Measurements from ENCODE around the gene POLR3B. TPM values are rescaled to one million over a fixed set of nuclear protein-coding genes. Genes with fewer than 3 reads are reported as not detected.

POLR3B gene
- total RNA-seq, 1 donor: 11.9 TPM

DNA sequence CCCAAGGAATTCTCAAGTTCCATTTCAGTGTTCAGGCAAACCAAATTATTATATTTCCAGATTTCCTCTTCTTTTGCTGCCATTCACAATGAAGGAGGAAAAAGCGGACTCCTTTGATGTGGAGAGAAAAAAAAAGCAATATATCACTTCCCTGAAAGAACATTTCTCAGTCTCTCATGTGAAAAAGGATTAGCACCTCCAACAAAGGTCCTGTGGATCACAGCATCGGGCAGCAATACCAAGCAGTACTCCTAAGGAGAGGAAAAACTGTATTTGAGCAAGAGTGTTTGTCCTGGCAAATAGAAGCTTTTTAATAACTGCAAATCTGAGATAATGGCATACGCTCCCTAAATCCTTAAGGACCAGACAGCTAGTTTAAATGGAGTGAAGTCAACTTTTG is 131.3 kb downstream of the POLR3B start:
- Histone ChIP-seq H3K4me1 (ENCODE audit: insufficient read depth, low read length) (no peaks in the 10 kb centered on the region), H3K36me3 (ENCODE audit: insufficient read depth, low read length) (no peaks in the 10 kb centered on the region), H3K9me3 (ENCODE audit: low read depth, low read length) (no peaks in the 10 kb centered on the region), H3K4me3 (ENCODE audit: insufficient read depth, low read length) (no peak overlapping the region), H3K79me2 (ENCODE audit: insufficient read depth, low read length) (no peaks in the 10 kb centered on the region), H3K4me2 (ENCODE audit: insufficient read depth, low read length) (no peak overlapping the region), H3K27me3 (ENCODE audit: insufficient read depth, low read length) (no peaks in the 10 kb centered on the region), H2AFZ (ENCODE audit: low read length) (no peak overlapping the region), H4K20me1 (ENCODE audit: insufficient read depth, low read length) (no peaks in the 10 kb centered on the region), H3K27ac (ENCODE audit: low read depth, low read length) (no peak overlapping the region)
- TF ChIP-seq, protein P1, sequence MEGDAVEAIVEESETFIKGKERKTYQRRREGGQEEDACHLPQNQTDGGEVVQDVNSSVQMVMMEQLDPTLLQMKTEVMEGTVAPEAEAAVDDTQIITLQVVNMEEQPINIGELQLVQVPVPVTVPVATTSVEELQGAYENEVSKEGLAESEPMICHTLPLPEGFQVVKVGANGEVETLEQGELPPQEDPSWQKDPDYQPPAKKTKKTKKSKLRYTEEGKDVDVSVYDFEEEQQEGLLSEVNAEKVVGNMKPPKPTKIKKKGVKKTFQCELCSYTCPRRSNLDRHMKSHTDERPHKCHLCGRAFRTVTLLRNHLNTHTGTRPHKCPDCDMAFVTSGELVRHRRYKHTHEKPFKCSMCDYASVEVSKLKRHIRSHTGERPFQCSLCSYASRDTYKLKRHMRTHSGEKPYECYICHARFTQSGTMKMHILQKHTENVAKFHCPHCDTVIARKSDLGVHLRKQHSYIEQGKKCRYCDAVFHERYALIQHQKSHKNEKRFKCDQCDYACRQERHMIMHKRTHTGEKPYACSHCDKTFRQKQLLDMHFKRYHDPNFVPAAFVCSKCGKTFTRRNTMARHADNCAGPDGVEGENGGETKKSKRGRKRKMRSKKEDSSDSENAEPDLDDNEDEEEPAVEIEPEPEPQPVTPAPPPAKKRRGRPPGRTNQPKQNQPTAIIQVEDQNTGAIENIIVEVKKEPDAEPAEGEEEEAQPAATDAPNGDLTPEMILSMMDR (IDR thresholded peaks at IDR 0.05; ENCODE audit: extremely low read depth, low read depth, low read length): no peak
- no peak for DNase-seq (ENCODE audit: insufficient read length, low spot score, missing footprints)

DNA sequence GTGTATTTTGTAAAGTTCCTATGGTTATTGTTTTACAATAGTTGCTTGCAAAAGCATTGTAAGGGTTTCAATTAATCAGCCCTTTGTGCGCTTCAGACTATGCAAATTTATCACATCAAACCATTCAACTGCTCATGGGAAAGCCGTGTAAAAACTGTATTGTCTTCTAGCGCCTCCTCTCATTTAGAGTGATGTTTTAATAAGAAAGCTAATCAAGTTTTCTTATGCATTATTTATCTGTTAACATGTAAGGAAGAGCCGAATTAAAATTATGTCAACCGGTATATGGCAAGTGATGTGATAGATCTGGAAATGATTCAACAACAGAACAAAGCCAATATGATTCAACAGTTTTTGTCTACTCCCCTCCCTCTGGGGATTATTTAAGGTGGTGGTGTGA is 132.7 kb downstream of the POLR3B start:
- no peaks in the 10 kb centered on the region for H3K27me3 ChIP-seq (ENCODE audit: insufficient read depth, low read length)
- H3K4me2 ChIP-seq (ENCODE audit: insufficient read depth, low read length): no peak overlapping the region

DNA sequence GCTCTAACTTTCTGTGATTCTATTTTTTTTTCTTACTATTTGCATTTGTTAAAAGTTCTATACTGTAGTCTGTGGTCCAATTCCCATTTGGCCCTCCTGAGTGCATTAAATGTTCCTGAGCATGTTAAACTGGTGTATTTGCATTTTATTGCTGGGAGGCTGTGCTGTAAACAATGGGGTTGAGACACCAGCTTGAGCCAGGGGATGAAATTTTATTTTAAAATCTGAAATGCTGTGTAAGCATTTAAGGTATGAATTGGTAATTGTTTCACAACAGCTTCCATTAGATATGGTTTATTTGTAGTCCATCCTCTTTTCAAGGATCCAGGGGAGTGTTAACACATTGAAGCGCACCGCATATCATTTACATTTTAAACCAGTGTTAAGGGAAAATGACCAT is 135.3 kb downstream of the POLR3B start:
- H3K36me3 ChIP-seq (ENCODE audit: insufficient read depth, low read length): peaks cover 3% of the 10 kb centered on the region
- H3K79me2 ChIP-seq (ENCODE audit: insufficient read depth, low read length): no peaks in the 10 kb centered on the region
- H3K9me3 ChIP-seq (ENCODE audit: low read depth, low read length): no peaks in the 10 kb centered on the region
- DNase-seq (ENCODE audit: insufficient read length, low spot score, missing footprints): no peak
- H3K27me3 ChIP-seq (ENCODE audit: insufficient read depth, low read length): no peaks in the 10 kb centered on the region
- H3K4me3 ChIP-seq (ENCODE audit: insufficient read depth, low read length): no peak overlapping the region
- H3K4me1 ChIP-seq (ENCODE audit: insufficient read depth, low read length): no peaks in the 10 kb centered on the region
- no peak overlapping the region for H3K4me2 ChIP-seq (ENCODE audit: insufficient read depth, low read length)
- TF ChIP-seq, protein P1 (IDR thresholded peaks at IDR 0.05; ENCODE audit: extremely low read depth, low read depth, low read length): no peak
- no peak overlapping the region for H2AFZ ChIP-seq (ENCODE audit: low read length)
- no peaks in the 10 kb centered on the region for H4K20me1 ChIP-seq (ENCODE audit: insufficient read depth, low read length)
- H3K27ac ChIP-seq (ENCODE audit: low read depth, low read length): no peak overlapping the region

More for the DNA sequence above, 132.7 kb downstream of the POLR3B start:
- H3K79me2 ChIP-seq (ENCODE audit: insufficient read depth, low read length): no peaks in the 10 kb centered on the region
- no peaks in the 10 kb centered on the region for H3K4me1 ChIP-seq (ENCODE audit: insufficient read depth, low read length)
- no peaks in the 10 kb centered on the region for H3K36me3 ChIP-seq (ENCODE audit: insufficient read depth, low read length)
- TF ChIP-seq, protein P1 (IDR thresholded peaks at IDR 0.05; ENCODE audit: extremely low read depth, low read depth, low read length): no peak
- DNase-seq (ENCODE audit: insufficient read length, low spot score, missing footprints): no peak
- no peak overlapping the region for H3K4me3 ChIP-seq (ENCODE audit: insufficient read depth, low read length)
- H3K27ac ChIP-seq (ENCODE audit: low read depth, low read length): no peak overlapping the region
- H4K20me1 ChIP-seq (ENCODE audit: insufficient read depth, low read length): no peaks in the 10 kb centered on the region
- H2AFZ ChIP-seq (ENCODE audit: low read length): no peak overlapping the region
- no peaks in the 10 kb centered on the region for H3K9me3 ChIP-seq (ENCODE audit: low read depth, low read length)

DNA sequence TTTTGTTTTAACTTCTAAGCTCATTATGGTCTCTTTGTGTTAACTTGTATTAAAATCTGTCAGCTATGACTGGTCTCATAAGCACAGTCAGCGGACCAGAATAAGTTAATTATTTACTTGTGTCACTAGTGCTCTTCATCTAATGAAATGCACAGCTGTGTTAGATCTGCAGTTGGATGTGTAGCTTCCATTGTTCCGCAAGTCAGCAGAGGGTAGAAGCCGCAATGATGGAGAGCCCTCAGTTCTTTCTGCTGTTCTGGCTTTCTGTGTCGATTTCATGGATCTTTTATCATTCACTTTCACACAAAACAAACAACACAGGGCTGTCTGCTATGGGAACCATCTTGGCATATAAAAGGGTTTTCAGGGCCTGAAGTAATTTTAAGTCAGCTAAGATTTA is 136.0 kb downstream of the POLR3B start:
- no peak overlapping the region for H3K4me3 ChIP-seq (ENCODE audit: insufficient read depth, low read length)
- H3K9me3 ChIP-seq (ENCODE audit: low read depth, low read length): no peaks in the 10 kb centered on the region
- H3K36me3 ChIP-seq (ENCODE audit: insufficient read depth, low read length): peaks cover 3% of the 10 kb centered on the region
- H3K4me1 ChIP-seq (ENCODE audit: insufficient read depth, low read length): no peaks in the 10 kb centered on the region
- no peaks in the 10 kb centered on the region for H3K79me2 ChIP-seq (ENCODE audit: insufficient read depth, low read length)
- TF ChIP-seq, protein P1 (IDR thresholded peaks at IDR 0.05; ENCODE audit: extremely low read depth, low read depth, low read length): no peak
- no peak overlapping the region for H3K27ac ChIP-seq (ENCODE audit: low read depth, low read length)
- H4K20me1 ChIP-seq (ENCODE audit: insufficient read depth, low read length): no peaks in the 10 kb centered on the region
- DNase-seq (ENCODE audit: insufficient read length, low spot score, missing footprints): no peak
- H3K27me3 ChIP-seq (ENCODE audit: insufficient read depth, low read length): no peaks in the 10 kb centered on the region
- H3K4me2 ChIP-seq (ENCODE audit: insufficient read depth, low read length): no peak overlapping the region
- no peak overlapping the region for H2AFZ ChIP-seq (ENCODE audit: low read length)
